ENCODE measurements around the gene ZNF254. TPM values are rescaled to one million over a fixed set of nuclear protein-coding genes. Genes with fewer than 3 reads are reported as not detected.

ZNF254 gene
- total and polyA plus RNA-seq, 9 of the 15 experiments (the other 6 are each of a cell fraction or from before 2014, with no cell fraction given), result 10.7 to 22.1 (median 14.2) TPM

DNA sequence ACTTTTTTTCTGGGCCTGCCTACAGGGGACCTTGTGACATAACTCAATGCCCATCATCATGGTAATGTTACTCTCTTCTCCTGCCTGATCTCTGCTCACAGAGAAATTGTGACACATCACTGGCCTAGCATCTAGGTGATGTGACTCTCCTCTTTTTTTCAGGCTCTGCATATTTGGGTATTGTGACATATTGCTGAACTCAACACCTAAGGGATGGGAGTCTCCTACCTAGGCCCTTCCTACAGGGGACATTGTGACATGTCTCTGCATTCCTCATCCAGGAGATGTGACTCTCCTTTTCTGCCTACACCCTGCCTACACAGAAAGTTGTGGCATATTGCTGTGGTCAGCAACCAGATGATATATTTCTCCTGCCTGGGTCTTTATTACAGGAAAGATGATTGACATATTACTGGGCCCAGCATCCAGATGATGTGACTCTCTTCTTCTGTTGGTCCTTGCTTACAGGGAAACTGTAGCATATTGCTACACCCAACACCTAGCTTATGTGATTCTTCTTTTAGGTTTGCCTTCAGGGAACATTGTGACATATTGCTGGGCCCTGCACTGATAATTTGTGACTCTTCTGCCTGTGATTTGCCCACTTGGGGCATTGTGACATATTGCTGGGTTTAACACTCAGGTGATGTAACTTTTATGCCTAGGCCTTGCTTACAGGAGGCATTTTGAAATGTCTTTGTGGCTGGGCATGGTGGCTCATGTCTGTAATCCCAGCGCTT lies 21.0 kb upstream of the ZNF254 start:
- in situ Hi-C loops (cut with MboI), result no loop called here
- TF ChIP-seq ERF (CRISPR knock-in tag; IDR thresholded peaks at IDR 0.05) (no peak), BRD9 (IDR thresholded peaks at IDR 0.05; ENCODE audit: low read depth, partially characterized antibody) (no peak), KDM2B (CRISPR knock-in tag; IDR thresholded peaks at IDR 0.05) (no peak), RB1 (IDR thresholded peaks at IDR 0.05; ENCODE audit: low read depth) (no peak), LARP7 (IDR thresholded peaks at IDR 0.05) (no peak), PHTF2 (CRISPR knock-in tag; IDR thresholded peaks at IDR 0.05) (no peak), CBX3 (IDR thresholded peaks at IDR 0.05; ENCODE audit: borderline replicate concordance in 1 of 2, low read length in 2 of 2) (no peak), PHF21A (IDR thresholded peaks at IDR 0.05; ENCODE audit: borderline replicate concordance, low read depth) (no peak)
- TF ChIP-seq, protein P1, sequence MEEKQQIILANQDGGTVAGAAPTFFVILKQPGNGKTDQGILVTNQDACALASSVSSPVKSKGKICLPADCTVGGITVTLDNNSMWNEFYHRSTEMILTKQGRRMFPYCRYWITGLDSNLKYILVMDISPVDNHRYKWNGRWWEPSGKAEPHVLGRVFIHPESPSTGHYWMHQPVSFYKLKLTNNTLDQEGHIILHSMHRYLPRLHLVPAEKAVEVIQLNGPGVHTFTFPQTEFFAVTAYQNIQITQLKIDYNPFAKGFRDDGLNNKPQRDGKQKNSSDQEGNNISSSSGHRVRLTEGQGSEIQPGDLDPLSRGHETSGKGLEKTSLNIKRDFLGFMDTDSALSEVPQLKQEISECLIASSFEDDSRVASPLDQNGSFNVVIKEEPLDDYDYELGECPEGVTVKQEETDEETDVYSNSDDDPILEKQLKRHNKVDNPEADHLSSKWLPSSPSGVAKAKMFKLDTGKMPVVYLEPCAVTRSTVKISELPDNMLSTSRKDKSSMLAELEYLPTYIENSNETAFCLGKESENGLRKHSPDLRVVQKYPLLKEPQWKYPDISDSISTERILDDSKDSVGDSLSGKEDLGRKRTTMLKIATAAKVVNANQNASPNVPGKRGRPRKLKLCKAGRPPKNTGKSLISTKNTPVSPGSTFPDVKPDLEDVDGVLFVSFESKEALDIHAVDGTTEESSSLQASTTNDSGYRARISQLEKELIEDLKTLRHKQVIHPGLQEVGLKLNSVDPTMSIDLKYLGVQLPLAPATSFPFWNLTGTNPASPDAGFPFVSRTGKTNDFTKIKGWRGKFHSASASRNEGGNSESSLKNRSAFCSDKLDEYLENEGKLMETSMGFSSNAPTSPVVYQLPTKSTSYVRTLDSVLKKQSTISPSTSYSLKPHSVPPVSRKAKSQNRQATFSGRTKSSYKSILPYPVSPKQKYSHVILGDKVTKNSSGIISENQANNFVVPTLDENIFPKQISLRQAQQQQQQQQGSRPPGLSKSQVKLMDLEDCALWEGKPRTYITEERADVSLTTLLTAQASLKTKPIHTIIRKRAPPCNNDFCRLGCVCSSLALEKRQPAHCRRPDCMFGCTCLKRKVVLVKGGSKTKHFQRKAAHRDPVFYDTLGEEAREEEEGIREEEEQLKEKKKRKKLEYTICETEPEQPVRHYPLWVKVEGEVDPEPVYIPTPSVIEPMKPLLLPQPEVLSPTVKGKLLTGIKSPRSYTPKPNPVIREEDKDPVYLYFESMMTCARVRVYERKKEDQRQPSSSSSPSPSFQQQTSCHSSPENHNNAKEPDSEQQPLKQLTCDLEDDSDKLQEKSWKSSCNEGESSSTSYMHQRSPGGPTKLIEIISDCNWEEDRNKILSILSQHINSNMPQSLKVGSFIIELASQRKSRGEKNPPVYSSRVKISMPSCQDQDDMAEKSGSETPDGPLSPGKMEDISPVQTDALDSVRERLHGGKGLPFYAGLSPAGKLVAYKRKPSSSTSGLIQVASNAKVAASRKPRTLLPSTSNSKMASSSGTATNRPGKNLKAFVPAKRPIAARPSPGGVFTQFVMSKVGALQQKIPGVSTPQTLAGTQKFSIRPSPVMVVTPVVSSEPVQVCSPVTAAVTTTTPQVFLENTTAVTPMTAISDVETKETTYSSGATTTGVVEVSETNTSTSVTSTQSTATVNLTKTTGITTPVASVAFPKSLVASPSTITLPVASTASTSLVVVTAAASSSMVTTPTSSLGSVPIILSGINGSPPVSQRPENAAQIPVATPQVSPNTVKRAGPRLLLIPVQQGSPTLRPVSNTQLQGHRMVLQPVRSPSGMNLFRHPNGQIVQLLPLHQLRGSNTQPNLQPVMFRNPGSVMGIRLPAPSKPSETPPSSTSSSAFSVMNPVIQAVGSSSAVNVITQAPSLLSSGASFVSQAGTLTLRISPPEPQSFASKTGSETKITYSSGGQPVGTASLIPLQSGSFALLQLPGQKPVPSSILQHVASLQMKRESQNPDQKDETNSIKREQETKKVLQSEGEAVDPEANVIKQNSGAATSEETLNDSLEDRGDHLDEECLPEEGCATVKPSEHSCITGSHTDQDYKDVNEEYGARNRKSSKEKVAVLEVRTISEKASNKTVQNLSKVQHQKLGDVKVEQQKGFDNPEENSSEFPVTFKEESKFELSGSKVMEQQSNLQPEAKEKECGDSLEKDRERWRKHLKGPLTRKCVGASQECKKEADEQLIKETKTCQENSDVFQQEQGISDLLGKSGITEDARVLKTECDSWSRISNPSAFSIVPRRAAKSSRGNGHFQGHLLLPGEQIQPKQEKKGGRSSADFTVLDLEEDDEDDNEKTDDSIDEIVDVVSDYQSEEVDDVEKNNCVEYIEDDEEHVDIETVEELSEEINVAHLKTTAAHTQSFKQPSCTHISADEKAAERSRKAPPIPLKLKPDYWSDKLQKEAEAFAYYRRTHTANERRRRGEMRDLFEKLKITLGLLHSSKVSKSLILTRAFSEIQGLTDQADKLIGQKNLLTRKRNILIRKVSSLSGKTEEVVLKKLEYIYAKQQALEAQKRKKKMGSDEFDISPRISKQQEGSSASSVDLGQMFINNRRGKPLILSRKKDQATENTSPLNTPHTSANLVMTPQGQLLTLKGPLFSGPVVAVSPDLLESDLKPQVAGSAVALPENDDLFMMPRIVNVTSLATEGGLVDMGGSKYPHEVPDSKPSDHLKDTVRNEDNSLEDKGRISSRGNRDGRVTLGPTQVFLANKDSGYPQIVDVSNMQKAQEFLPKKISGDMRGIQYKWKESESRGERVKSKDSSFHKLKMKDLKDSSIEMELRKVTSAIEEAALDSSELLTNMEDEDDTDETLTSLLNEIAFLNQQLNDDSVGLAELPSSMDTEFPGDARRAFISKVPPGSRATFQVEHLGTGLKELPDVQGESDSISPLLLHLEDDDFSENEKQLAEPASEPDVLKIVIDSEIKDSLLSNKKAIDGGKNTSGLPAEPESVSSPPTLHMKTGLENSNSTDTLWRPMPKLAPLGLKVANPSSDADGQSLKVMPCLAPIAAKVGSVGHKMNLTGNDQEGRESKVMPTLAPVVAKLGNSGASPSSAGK (IDR thresholded peaks at IDR 0.05), result no peak
- TF ChIP-seq, protein P2, sequence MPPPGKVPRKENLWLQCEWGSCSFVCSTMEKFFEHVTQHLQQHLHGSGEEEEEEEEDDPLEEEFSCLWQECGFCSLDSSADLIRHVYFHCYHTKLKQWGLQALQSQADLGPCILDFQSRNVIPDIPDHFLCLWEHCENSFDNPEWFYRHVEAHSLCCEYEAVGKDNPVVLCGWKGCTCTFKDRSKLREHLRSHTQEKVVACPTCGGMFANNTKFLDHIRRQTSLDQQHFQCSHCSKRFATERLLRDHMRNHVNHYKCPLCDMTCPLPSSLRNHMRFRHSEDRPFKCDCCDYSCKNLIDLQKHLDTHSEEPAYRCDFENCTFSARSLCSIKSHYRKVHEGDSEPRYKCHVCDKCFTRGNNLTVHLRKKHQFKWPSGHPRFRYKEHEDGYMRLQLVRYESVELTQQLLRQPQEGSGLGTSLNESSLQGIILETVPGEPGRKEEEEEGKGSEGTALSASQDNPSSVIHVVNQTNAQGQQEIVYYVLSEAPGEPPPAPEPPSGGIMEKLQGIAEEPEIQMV (tag; conservative IDR thresholded peaks at IDR 0.05; ENCODE audit: low read depth), result no peak

More for the DNA sequence above, 21.0 kb upstream of the ZNF254 start:
- Histone ChIP-seq H3K9me1 (ENCODE audit: control insufficient read depth, insufficient read depth, low read length) (no peaks in the 10 kb centered on the region), H3K4me1 (replicated peaks in 1 of 2; ENCODE audit: control insufficient read depth in 2 of 2, insufficient read depth in 2 of 2, low read length in 2 of 2) (no peaks in the 10 kb centered on the region), H3K9me3 (replicated peaks; ENCODE audit: control insufficient read depth, insufficient read depth, low read depth, low read length) (no peaks in the 10 kb centered on the region), H3K27ac (ENCODE audit: extremely low read depth, low read depth, low read length) (no peak overlapping the region), H3K4me2 (ENCODE audit: insufficient read depth, low read length) (no peak overlapping the region), H2AFZ (ENCODE audit: low read depth, low read length) (no peak overlapping the region), H3K27me3 (ENCODE audit: control insufficient read depth in 2 of 2, insufficient read depth in 2 of 2, low read length in 2 of 2) (no peaks in the 10 kb centered on the region), H4K20me1 (replicated peaks; ENCODE audit: control insufficient read depth, insufficient read depth, low read length) (no peaks in the 10 kb centered on the region), H3K9ac (ENCODE audit: insufficient read depth in 1 of 2, low read depth in 2 of 2, low read length in 2 of 2) (no peak overlapping the region), H3K36me3 (ENCODE audit: control insufficient read depth, insufficient read depth, low read length) (peaks cover 12% of the 10 kb centered on the region; the same call in 2 of the 3 replicates), H3K4me3 (no peak overlapping the region), H3K79me2 (ENCODE audit: control insufficient read depth, insufficient read depth, low read length) (no peaks in the 10 kb centered on the region)
- ChIA-PET POLR2A (no interaction called here), CTCF (ENCODE audit: low intra/inter-chr PET ratio) (no interaction called here)
- WGBS (ENCODE audit: insufficient coverage, low coverage, missing lambda C conversion rate), result 50% methylated on average over 1 of the region's 1 CpG
- FAIRE-seq (no peak), ATAC-seq (no peak), DNase-seq (ENCODE audit: extremely low read depth in 1 of 4, low spot score in 3 of 4) (no peak)
- intact Hi-C loops (cut with micrococcal nuclease), result no loop called here
- BruUV-seq (replicated peaks), result no TSS peak

All from K562 (cell line).